Spinal cord (tissue), 10 donors: ENCODE measurements around the gene CPEB2. TPM values are rescaled to one million over a fixed set of nuclear protein-coding genes. Genes with fewer than 3 reads are reported as not detected.
"Not testable (repeated sequence)": the region's sequence is repeated elsewhere in the genome, so short reads cannot be mapped to it uniquely, and the experiment has no call there.

ENCODE experiments used
- DNase-seq, 6 donors: peaks; one replicate each; pipeline versions ENCODE4 v3.0.0 to v3.0.0-alpha.2; 2013 to 2015; ENCODE audit warnings: low spot score in 6 of 6, low read depth in 4 of 6
- H3K27ac ChIP-seq: one replicate; pipeline ENCODE4 v1.5.1; 2013; ENCODE audit warnings: low read depth, low read length, control low read depth
- H3K27me3 ChIP-seq: one replicate; pipeline ENCODE4 v1.6.1; 2013; ENCODE audit warnings: low read length; ENCODE audit not compliant: control insufficient read depth, insufficient read depth
- H3K36me3 ChIP-seq: one replicate; pipeline ENCODE4 v1.6.1; 2013; ENCODE audit warnings: low read length; ENCODE audit not compliant: control insufficient read depth, insufficient read depth
- H3K4me1 ChIP-seq: one replicate; pipeline ENCODE4 v1.6.1; 2013; ENCODE audit warnings: low read length; ENCODE audit not compliant: control insufficient read depth, insufficient read depth
- H3K4me3 ChIP-seq: one replicate; pipeline ENCODE4 v1.5.1; 2013; ENCODE audit warnings: low read depth, low read length, control low read depth
- H3K9me3 ChIP-seq: one replicate; pipeline ENCODE4 v1.6.1; 2013; ENCODE audit warnings: low read length; ENCODE audit not compliant: control insufficient read depth, insufficient read depth
- WGBS: methylation state at CpG from one replicate; pipeline ENCODE4 v1.1.5; 2013; ENCODE audit warnings: missing lambda C conversion rate; ENCODE audit not compliant: insufficient coverage; 5-methylcytosine and 5-hydroxymethylcytosine counted together
- polyA plus RNA-seq, 2 donors: library from polyadenylated mRNA; unstranded; fragments of 120-200 nt; gene quantifications; one replicate each; pipeline ENCODE4 v1.2.1, GENCODE V29; 2013; ENCODE audit not compliant: insufficient read length in 2 of 2
- total RNA-seq, 2 donors: library from RNA; depleted of rRNA in 1 of 2; stranded (reverse); fragments of 120-200 nt in 1 of 2; fragments of >200 nt in 1 of 2; gene quantifications; one replicate each; pipeline versions ENCODE4 v1.2.3 to v1.2.4, GENCODE V29; 2013 to 2014
- donor health status: healthy.

The CPEB2 gene
- total and polyA plus RNA-seq, 4 donors: 42.0 to 64.2 (median 51.2) TPM

GRCh38 chr4:15068298-15068697, 66.0 kb downstream of the CPEB2 start:
- DNase-seq: no peak
- Histone ChIP-seq H3K4me1 (no peaks in the 10 kb centered on the region), H3K9me3 (no peaks in the 10 kb centered on the region), H3K27me3 (no peaks in the 10 kb centered on the region), H3K27ac (no peak overlapping the region), H3K36me3 (no peaks in the 10 kb centered on the region), H3K4me3 (no peak overlapping the region)
- no CpG with 5 or more reads among the region's 1 CpG for WGBS

GRCh38 chr4:15075875-15076274, 73.6 kb downstream of the CPEB2 start:
- H3K27ac ChIP-seq: no peak overlapping the region
- no peaks in the 10 kb centered on the region for H3K4me1 ChIP-seq
- no peak overlapping the region for H3K4me3 ChIP-seq
- H3K27me3 ChIP-seq: no peaks in the 10 kb centered on the region
- no peaks in the 10 kb centered on the region for H3K9me3 ChIP-seq
- no peak for DNase-seq
- no peaks in the 10 kb centered on the region for H3K36me3 ChIP-seq

DNA sequence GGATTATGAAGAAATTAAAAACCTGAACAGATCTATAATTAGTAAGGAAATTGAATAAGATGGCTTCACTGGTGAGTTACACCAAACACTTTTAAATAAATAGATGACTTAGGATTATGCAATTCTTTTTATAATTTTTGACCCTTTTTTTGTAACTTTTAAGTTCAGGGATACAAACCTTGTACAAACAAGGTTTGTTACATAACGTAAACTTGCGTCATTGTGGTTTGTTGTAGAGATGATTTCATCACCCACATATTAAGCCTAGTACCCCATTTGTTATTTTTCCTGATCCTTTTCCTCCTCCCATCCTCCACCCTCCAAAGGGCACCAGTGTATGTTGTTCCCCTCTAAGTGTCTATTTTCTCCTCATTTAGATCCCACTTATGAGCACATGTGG, 75.7 kb downstream of the CPEB2 start:
- Histone ChIP-seq H3K9me3 (no peaks in the 10 kb centered on the region), H3K36me3 (no peaks in the 10 kb centered on the region), H3K4me1 (no peaks in the 10 kb centered on the region), H3K4me3 (no peak overlapping the region), H3K27me3 (no peaks in the 10 kb centered on the region), H3K27ac (no peak overlapping the region)
- WGBS: no CpG with 5 or more reads among the region's 2 CpGs
- no peak for DNase-seq

DNA sequence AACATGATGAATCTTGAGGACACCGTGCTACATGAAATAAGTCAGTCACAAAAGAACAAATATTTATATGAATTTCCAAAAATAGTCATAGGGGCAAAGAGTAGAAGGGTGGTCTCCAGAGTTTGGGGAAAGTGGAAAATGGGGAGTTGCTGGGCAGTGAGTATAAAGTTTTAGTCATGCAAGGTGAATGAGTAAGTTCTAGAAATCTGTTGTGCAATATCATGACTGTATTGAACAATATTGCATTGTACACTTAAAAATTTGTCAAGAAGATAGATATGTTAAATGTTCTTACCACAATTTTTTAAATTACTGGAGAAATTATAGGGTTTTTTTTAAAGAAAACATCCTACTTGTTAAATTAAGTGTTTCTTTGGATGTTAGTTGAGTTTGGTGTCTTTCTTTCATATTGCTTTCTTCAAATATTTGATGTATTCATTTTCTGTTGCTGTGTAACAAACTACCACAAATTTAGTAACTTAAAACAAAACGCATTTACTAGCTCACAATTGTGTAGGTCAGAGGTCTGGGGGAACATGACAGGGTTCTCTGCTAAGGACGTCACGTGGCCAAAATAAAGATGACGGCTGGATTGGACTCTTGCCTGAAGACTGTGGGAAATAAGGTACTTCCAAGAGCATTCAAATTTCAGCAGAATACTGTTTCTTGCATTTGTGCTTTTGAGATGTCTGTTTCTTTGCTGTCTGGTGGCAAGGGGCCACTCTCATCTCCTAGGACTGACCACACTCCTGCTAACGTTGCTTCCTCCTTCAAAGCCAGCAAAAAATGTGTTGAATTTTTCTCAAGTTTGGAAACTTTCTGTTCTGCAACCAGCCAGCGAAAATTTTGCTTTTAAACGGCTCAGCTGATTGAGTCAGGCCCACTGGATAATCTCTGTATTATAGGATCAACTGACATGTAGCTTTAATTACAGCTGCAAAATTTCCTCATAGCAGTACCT, 76.7 kb downstream of the CPEB2 start:
- Histone ChIP-seq H3K36me3 (no peaks in the 10 kb centered on the region), H3K27me3 (no peaks in the 10 kb centered on the region), H3K9me3 (no peaks in the 10 kb centered on the region), H3K4me3 (no peak overlapping the region), H3K27ac (no peak overlapping the region), H3K4me1 (no peaks in the 10 kb centered on the region)
- no peak for DNase-seq
- 79% methylated on average over 3 of the region's 8 CpGs for WGBS

DNA sequence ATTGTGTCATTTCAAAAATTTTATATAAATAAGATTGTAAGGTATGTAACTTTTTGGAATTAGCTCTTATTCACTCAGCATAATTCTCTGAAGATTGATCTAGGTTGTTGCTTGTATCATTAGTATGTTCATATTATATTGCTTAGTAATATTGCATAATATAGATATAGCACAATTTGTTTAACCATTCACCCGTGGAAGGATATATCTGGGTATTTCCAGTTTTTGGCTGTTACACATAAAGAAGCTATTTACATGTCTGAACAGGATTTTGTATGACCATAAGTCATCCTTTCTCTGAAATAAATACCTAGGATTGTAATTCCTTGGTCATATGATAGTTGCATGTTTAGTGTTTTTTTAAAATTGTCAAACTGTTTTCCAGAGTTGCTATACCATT, 82.5 kb downstream of the CPEB2 start:
- Histone ChIP-seq H3K36me3 (no peaks in the 10 kb centered on the region), H3K4me1 (no peaks in the 10 kb centered on the region), H3K27ac (no peak overlapping the region), H3K27me3 (no peaks in the 10 kb centered on the region), H3K9me3 (no peaks in the 10 kb centered on the region), H3K4me3 (no peak overlapping the region)
- DNase-seq: no peak
- WGBS: no CpG with 5 or more reads among the region's 1 CpG

- not testable (repeated sequence) for H3K27me3 ChIP-seq, H3K4me3 ChIP-seq, DNase-seq, H3K36me3 ChIP-seq, H3K4me1 ChIP-seq, H3K27ac ChIP-seq, H3K9me3 ChIP-seq
- WGBS: 69% methylated on average over 3 of the region's 3 CpGs
Measured at GRCh38 chr4:15085762-15086161, 83.5 kb downstream of the CPEB2 start.

DNA sequence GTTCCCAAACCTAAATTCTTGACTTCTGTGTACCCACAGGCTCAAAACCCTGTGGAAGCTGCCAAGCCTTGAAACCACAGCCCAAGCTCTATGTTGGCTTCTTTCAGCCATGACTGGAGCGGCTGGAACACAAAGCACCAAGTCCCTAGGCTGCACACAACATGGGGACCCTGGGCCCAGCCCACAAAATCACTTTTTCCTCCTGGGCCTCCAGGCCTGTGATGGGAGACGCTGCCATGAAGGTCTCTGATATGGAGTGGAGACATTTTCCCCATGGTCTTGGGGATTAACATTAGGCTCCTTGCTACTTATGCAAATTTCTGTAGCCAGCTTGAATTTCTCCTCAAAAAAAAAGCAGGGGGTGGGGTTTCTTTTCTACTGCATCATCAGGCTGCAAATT, 84.0 kb downstream of the CPEB2 start:
- WGBS: 67% methylated on average over 1 of the region's 2 CpGs
- H3K36me3 ChIP-seq, H3K4me1 ChIP-seq, H3K27ac ChIP-seq, H3K9me3 ChIP-seq, DNase-seq, H3K4me3 ChIP-seq, H3K27me3 ChIP-seq: not testable (repeated sequence)

- H3K36me3 ChIP-seq: no peaks in the 10 kb centered on the region
- no peak overlapping the region for H3K27ac ChIP-seq
- no peaks in the 10 kb centered on the region for H3K27me3 ChIP-seq
- DNase-seq: no peak
- H3K4me3 ChIP-seq: no peak overlapping the region
- no peaks in the 10 kb centered on the region for H3K9me3 ChIP-seq
- no CpG with 5 or more reads among the region's 4 CpGs for WGBS
- no peaks in the 10 kb centered on the region for H3K4me1 ChIP-seq
Measured at GRCh38 chr4:15088394-15089035, 86.2 kb downstream of the CPEB2 start.

DNA sequence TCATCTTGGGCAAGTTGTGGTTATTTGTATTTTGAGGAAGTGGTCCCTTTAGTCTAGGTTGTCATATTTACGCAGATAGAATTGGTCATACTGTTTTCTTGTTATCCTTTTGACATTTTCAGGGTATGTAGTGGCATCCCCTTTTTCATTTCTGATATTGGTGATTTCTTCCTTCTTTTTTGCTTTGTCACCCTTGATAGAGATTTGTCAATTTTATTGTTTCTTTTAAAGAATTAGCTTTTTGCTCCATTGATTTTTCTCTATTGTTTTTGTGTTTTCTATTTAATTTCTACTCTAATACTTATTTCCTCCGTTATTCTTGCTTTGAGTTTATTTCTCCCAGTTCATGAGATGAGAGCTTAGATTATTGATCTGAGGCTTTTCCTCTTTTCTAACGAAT, 87.7 kb downstream of the CPEB2 start:
- H3K27ac ChIP-seq: no peak overlapping the region
- no peak for DNase-seq
- WGBS: no CpG with 5 or more reads among the region's 3 CpGs

DNA sequence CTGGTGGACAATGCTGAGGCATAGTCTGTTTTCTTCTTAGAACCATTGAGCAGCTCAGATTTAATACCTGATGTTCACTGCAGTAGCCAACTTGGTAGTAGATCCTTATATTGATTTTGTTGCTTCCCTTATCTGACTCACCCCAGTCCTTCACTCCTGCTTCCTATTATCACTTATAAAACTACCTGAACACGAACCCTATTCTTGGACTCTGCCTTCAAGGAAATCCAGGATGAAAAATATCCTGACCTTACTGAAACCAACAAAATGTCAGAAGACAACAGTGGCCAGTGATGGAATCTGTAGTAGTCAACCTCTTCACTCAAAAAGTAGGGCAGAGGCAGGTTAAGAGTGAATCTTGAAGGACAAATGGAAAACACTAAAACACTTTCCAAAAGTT, 98.1 kb downstream of the CPEB2 start:
- 100% methylated on average over 1 of the region's 1 CpG for WGBS
- Histone ChIP-seq H3K4me3 (no peak overlapping the region), H3K27me3 (no peaks in the 10 kb centered on the region), H3K36me3 (no peaks in the 10 kb centered on the region), H3K27ac (no peak overlapping the region), H3K4me1 (no peaks in the 10 kb centered on the region), H3K9me3 (peaks cover 1% of the 10 kb centered on the region)
- DNase-seq: no peak

More for the DNA sequence above, 87.7 kb downstream of the CPEB2 start:
- H3K9me3 ChIP-seq: no peaks in the 10 kb centered on the region
- no peak overlapping the region for H3K4me3 ChIP-seq
- H3K36me3 ChIP-seq: no peaks in the 10 kb centered on the region
- no peaks in the 10 kb centered on the region for H3K27me3 ChIP-seq
- no peaks in the 10 kb centered on the region for H3K4me1 ChIP-seq
